Stimulated activated CD8-positive, alpha-beta memory T cell treated with anti-CD3 and anti-CD28 coated beads, Interleukin-4, amount 100 ng/mL, for 1 hour (primary cell): ENCODE results near the gene CSDE1.
A peak's percentile ranks its signal among the peaks of the same experiment; 100 is the strongest.

Experiments
- DNase-seq, 2 donors: peaks; one replicate each; pipeline ENCODE4 v3.0.0-alpha.2; 2020; ENCODE audit warnings: low read depth in 2 of 2, low spot score in 1 of 2

Gene CSDE1

GRCh38 chr1:114750780-114751179, 7.0 kb downstream of the CSDE1 start:
- no peak for DNase-seq

- DNase-seq = no peak
Observed at GRCh38 chr1:114749835-114750234, 7.9 kb downstream of the CSDE1 start.

GRCh38 chr1:114746450-114747121, 11.2 kb downstream of the CSDE1 start:
- no peak for DNase-seq

GRCh38 chr1:114745291-114745690, 12.5 kb downstream of the CSDE1 start:
- no peak for DNase-seq

- DNase-seq = no peak
Observed at GRCh38 chr1:114741963-114742746, 15.6 kb downstream of the CSDE1 start.

- no peak for DNase-seq
Observed at GRCh38 chr1:114740331-114740730, 17.5 kb downstream of the CSDE1 start.

GRCh38 chr1:114737314-114737849, 20.4 kb downstream of the CSDE1 start:
- no peak for DNase-seq

- no peak for DNase-seq
Observed at GRCh38 chr1:114735479-114735878, 22.3 kb downstream of the CSDE1 start.

GRCh38 chr1:114729782-114730181, 28.0 kb downstream of the CSDE1 start:
- no peak for DNase-seq

GRCh38 chr1:114728553-114728952, 29.2 kb downstream of the CSDE1 start:
- DNase-seq = no peak

- no peak for DNase-seq
Observed at GRCh38 chr1:114725230-114725629, 32.6 kb downstream of the CSDE1 start.

- DNase-seq = no peak
Observed at GRCh38 chr1:114723915-114724314, 33.9 kb downstream of the CSDE1 start.

GRCh38 chr1:114723457-114723856, 34.3 kb downstream of the CSDE1 start:
- no peak for DNase-seq

- DNase-seq = no peak
Observed at GRCh38 chr1:114720492-114720891, 37.3 kb downstream of the CSDE1 start.

GRCh38 chr1:114719424-114719787, 38.4 kb downstream of the CSDE1 start:
- no peak for DNase-seq

- no peak for DNase-seq
Observed at GRCh38 chr1:114718661-114719423, 38.9 kb downstream of the CSDE1 start.

- DNase-seq = peak; percentile 93 to 94
Observed at GRCh38 chr1:114716304-114717170, 41.2 kb downstream of the CSDE1 start, which contains the start of gene NRAS. TSS of gene NRAS (minus strand) at chr1:114716771. CDS start at chr1:114716160, 611 bp downstream.

- DNase-seq = no peak
Observed at GRCh38 chr1:114715952-114716303, 41.9 kb downstream of the CSDE1 start.

GRCh38 chr1:114712977-114713376, 44.8 kb downstream of the CSDE1 start:
- DNase-seq = no peak

GRCh38 chr1:114710360-114710759, 47.4 kb downstream of the CSDE1 start:
- no peak for DNase-seq

- DNase-seq = no peak
Observed at GRCh38 chr1:114707604-114708003, 50.2 kb downstream of the CSDE1 start.
